Kidney (tissue), 14 donors: ENCODE measurements around the gene SMPD3. TPM values are rescaled to one million over a fixed set of nuclear protein-coding genes. Genes with fewer than 3 reads are reported as not detected.

Experiments
- DNase-seq, 5 donors: peaks; one replicate each; pipeline ENCODE4 v3.0.0-alpha.2; 2013 to 2020
- FAIRE-seq: peaks from 2 replicates; lab custom pipeline; 2012; peaks lifted over from hg19 to GRCh38; lab: Jason Lieb, UNC
- H3K27ac ChIP-seq, 2 donors: one replicate each; pipeline ENCODE4 v1.7.0; 2013; ENCODE audit warnings: low read depth in 2 of 2, low read length in 2 of 2, inconsistent platforms in 1 of 2
- H3K27me3 ChIP-seq: one replicate; pipeline ENCODE4 v1.7.1; 2013; ENCODE audit warnings: low read length, inconsistent platforms; ENCODE audit not compliant: control insufficient read depth, insufficient read depth
- H3K36me3 ChIP-seq, 3 donors: one replicate each; pipeline versions ENCODE4 v1.7.0 to v1.7.1; 2013; ENCODE audit warnings: low read length in 3 of 3, control low read depth in 1 of 3, inconsistent platforms in 1 of 3; ENCODE audit not compliant: insufficient read depth in 3 of 3, control insufficient read depth in 2 of 3
- H3K4me1 ChIP-seq, 3 donors: one replicate each; pipeline versions ENCODE4 v1.7.0 to v1.7.1; 2013; ENCODE audit warnings: low read length in 3 of 3, inconsistent platforms in 1 of 3, low read depth in 1 of 3; ENCODE audit not compliant: control insufficient read depth in 2 of 3, insufficient read depth in 2 of 3
- H3K4me3 ChIP-seq, 3 donors: one replicate each; pipeline versions ENCODE4 v1.7.0 to v1.8.1; 2013; ENCODE audit warnings: low read length in 3 of 3, control low read depth in 1 of 3, inconsistent platforms in 1 of 3
- H3K9ac ChIP-seq, 3 donors: one replicate each; pipeline versions ENCODE4 v1.7.0 to v1.7.1; 2013; ENCODE audit warnings: low read length in 3 of 3, control low read depth in 1 of 3, inconsistent platforms in 1 of 3
- H3K9me3 ChIP-seq, 3 donors: one replicate each; pipeline versions ENCODE4 v1.7.0 to v1.7.1; 2013; ENCODE audit warnings: low read length in 3 of 3, control low read depth in 1 of 3, inconsistent platforms in 1 of 3; ENCODE audit not compliant: control insufficient read depth in 2 of 3, insufficient read depth in 1 of 3
- intact Hi-C: fragments of 100-400 bp; cut with DNase I; formaldehyde crosslinking; loops from one replicate; pipeline ENCODE4 v1.11.1; 2022
- polyA plus RNA-seq: library from polyadenylated mRNA; stranded (reverse); fragments of 350-450 nt; fragmentation: Illumina TruSeq; extraction: RNeasy Lipid Tissue Mini Kit (QIAGEN cat#74804); gene quantifications from one replicate; pipeline ENCODE4 v1.2.3, GENCODE V29; 2014; ENCODE audit warnings: low read depth, low replicate concordance; ENCODE audit not compliant: insufficient read depth
- total RNA-seq: library from RNA; stranded (reverse); fragmentation: NEBNext Ultra II Directional; extraction: Animal tissue kit (Norgen Biotek cat#: 25700); gene quantifications from one replicate; pipeline ENCODE4 v1.2.1, GENCODE V29; 2021
- TF ChIP-seq, protein P1 (sequence below): IDR thresholded peaks from 3 replicates; pipeline ENCODE4 v1.5.1; 2012; ENCODE audit warnings: mild to moderate bottlenecking, moderate library complexity, borderline replicate concordance; ENCODE audit not compliant: insufficient read depth; ENCODE audit errors: extremely low read depth
- donor health status: control.
- donor health status: control.
- donor health status: control.
- donor health status: control.
- donor health status: control.
- donor health status: DM: yes; HTN: yes; CAD: no.
- donor health status: Normal renal cell carcinoma (clear cell type).

Gene SMPD3
- total and polyA plus RNA-seq, 2 donors from 2014 or later: 0.28 to 0.72 TPM

DNA sequence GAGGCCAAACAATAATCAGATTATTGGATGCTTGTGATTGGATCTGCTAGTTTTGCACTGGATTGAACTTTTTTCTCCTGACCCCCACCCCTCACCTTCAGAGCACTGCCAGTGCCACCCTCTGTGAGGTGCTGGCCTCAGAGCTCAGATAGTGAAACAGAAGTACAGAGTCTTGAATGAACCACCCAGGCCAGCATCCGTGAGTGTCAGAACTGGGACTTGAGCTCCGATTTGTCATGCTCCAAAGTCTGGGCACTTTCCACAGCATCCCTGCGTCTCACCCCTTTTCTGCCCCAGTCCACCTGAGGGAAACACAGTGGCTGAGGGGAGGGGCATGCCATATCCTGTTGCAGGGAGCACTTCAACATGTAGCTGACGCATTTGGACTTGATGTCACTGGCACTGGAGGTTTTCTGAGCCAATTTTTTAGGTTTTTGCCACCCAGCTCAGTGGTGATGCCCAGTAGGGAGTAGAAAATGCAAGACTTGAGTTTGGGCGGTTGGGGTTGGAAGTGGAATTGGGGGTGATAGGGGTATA lies 47.3 kb downstream of the SMPD3 start:
- Histone ChIP-seq H3K36me3 (no peaks in the 10 kb centered on the region), H3K4me1 (no peaks in the 10 kb centered on the region), H3K4me3 (no peak overlapping the region), H3K9me3 (no peaks in the 10 kb centered on the region), H3K27me3 (no peaks in the 10 kb centered on the region), H3K9ac (no peak overlapping the region), H3K27ac (no peak overlapping the region)
- TF ChIP-seq, protein P1, sequence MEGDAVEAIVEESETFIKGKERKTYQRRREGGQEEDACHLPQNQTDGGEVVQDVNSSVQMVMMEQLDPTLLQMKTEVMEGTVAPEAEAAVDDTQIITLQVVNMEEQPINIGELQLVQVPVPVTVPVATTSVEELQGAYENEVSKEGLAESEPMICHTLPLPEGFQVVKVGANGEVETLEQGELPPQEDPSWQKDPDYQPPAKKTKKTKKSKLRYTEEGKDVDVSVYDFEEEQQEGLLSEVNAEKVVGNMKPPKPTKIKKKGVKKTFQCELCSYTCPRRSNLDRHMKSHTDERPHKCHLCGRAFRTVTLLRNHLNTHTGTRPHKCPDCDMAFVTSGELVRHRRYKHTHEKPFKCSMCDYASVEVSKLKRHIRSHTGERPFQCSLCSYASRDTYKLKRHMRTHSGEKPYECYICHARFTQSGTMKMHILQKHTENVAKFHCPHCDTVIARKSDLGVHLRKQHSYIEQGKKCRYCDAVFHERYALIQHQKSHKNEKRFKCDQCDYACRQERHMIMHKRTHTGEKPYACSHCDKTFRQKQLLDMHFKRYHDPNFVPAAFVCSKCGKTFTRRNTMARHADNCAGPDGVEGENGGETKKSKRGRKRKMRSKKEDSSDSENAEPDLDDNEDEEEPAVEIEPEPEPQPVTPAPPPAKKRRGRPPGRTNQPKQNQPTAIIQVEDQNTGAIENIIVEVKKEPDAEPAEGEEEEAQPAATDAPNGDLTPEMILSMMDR: no peak
- no peak for FAIRE-seq
- peak in 1 of 5 donors; percentile 32 for DNase-seq
- intact Hi-C loops: no loop called here

DNA sequence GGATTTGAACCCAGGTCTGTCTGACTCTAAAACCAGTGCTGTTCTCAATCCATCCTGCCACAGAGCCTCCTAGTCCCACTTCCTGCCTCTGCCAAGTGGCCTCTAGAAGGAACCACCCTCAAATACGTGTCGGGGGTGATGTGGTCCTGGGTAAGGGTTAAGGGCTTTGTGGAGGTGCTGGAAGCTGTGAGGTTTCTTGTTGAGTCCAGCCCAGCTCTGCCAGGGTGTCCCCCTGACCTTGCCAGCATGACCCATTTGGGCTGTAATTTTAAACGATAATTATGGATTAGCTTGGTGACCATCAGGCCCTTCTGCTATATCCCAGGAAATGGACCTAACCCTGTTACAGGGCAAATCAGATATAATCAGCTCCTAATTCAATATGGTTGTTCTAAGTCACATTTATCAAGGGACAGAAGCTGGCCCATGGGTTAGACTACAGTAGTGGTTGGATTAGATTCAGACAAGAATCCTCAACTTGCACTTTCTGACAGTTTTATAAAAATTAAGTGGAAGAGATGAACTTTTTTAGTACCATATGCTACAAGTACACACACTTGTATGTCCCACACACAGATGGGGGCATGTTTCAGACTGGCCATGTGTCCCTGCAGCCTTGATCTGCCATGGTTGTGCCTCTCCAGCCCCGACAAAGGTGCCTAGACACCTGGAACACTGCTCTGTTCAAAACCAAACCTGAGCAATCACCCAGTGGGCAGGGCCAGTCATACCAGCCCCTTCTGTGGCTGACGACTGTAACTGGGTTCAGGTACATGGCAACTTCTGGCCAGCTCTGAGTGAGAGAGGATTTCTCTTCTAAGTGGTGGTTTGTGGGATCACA lies 48.0 kb downstream of the SMPD3 start:
- no peak for DNase-seq
- FAIRE-seq: no peak
- no peak overlapping the region for H3K27ac ChIP-seq
- TF ChIP-seq, protein P1: no peak
- no peaks in the 10 kb centered on the region for H3K27me3 ChIP-seq
- no peak overlapping the region for H3K9ac ChIP-seq
- no peaks in the 10 kb centered on the region for H3K9me3 ChIP-seq
- H3K4me3 ChIP-seq: no peak overlapping the region
- H3K36me3 ChIP-seq: no peaks in the 10 kb centered on the region
- intact Hi-C loops: no loop called here
- H3K4me1 ChIP-seq: no peaks in the 10 kb centered on the region

DNA sequence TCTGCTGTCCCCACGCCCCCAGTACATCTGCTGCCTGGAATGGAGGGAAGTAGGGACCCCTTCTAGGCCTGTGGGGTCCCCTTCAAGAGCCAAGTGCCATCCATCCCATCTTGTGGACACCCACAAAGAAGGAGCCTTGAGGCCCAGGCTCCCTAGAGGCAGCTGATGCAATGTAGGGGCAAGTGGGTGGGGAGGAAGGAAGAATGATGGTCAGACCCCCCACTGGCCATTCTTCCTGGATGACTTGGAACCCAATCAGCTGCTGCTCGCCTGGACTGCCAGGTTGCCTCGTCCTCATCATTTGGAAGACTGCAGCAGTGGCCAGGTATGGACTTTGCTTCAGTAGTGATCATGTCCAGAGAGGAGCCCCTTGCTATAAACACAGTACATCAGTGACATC lies 48.9 kb downstream of the SMPD3 start:
- Histone ChIP-seq H3K4me1 (no peaks in the 10 kb centered on the region), H3K27me3 (no peaks in the 10 kb centered on the region), H3K9ac (no peak overlapping the region), H3K9me3 (no peaks in the 10 kb centered on the region), H3K27ac (no peak overlapping the region), H3K36me3 (no peaks in the 10 kb centered on the region), H3K4me3 (no peak overlapping the region)
- TF ChIP-seq, protein P1: no peak
- no peak for DNase-seq
- intact Hi-C loops: loop anchor here (10.0 kb wide), 1 partner anchor 105 kb away; no protein-coding TSS in a partner anchor
- no peak for FAIRE-seq
